ENCODE results near the gene SLC8A3. TPM values are rescaled to one million over a fixed set of nuclear protein-coding genes. Genes with fewer than 3 reads are reported as not detected.

Gene SLC8A3
- total and polyA plus RNA-seq, 8 donors: 0.44 to 24.9 (median 6.6) TPM

GRCh38 chr14:70020352-70021170 lies 168.2 kb downstream of the SLC8A3 start:
- H3K27ac ChIP-seq: no peak overlapping the region
- DNase-seq: no peak
- H3K4me3 ChIP-seq: no peak overlapping the region
- TF ChIP-seq, protein P1, sequence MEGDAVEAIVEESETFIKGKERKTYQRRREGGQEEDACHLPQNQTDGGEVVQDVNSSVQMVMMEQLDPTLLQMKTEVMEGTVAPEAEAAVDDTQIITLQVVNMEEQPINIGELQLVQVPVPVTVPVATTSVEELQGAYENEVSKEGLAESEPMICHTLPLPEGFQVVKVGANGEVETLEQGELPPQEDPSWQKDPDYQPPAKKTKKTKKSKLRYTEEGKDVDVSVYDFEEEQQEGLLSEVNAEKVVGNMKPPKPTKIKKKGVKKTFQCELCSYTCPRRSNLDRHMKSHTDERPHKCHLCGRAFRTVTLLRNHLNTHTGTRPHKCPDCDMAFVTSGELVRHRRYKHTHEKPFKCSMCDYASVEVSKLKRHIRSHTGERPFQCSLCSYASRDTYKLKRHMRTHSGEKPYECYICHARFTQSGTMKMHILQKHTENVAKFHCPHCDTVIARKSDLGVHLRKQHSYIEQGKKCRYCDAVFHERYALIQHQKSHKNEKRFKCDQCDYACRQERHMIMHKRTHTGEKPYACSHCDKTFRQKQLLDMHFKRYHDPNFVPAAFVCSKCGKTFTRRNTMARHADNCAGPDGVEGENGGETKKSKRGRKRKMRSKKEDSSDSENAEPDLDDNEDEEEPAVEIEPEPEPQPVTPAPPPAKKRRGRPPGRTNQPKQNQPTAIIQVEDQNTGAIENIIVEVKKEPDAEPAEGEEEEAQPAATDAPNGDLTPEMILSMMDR (IDR thresholded peaks at IDR 0.05): no peak
- peaks cover 0 to 19% of the 10 kb centered on the region in 2 donors for H3K4me1 ChIP-seq
- ATAC-seq: no peak
- intact Hi-C loops (cut with DNase I): loop anchor here in 1 of 2 donors (10.0 kb wide), 1 partner anchor 206 kb away; no protein-coding TSS in a partner anchor
- H3K36me3 ChIP-seq: no peaks in the 10 kb centered on the region
- peaks cover 0 to under 1% of the 10 kb centered on the region in 2 donors for H3K27me3 ChIP-seq
- no peaks in the 10 kb centered on the region for H3K9me3 ChIP-seq

DNA sequence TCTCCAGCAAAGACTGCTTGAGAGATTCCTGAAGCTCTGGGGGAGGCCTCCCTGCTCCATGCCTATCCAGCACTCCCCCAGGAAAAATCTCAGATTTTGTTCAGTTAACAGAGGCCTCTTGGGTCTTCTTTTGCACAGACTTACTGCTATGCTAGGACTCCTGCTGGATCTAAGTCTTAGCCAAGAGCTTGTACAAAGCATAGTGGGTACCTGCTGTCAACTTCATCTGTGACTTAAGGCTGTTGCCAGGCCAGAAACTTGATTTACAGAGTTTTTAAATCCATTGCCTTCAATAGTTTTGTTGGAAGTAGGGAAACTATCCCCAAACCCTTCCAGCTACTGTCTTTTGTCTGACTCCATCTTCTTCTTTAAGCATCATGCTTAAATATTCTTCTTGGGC lies 169.1 kb downstream of the SLC8A3 start:
- H3K9me3 ChIP-seq: no peaks in the 10 kb centered on the region
- H3K4me1 ChIP-seq: peaks cover 0 to 19% of the 10 kb centered on the region in 2 donors
- intact Hi-C loops (cut with DNase I): loop anchor here in 1 of 2 donors (10.0 kb wide), 1 partner anchor 205 kb away; no protein-coding TSS in a partner anchor
- TF ChIP-seq, protein P1 (IDR thresholded peaks at IDR 0.05): no peak
- no peaks in the 10 kb centered on the region for H3K36me3 ChIP-seq
- H3K27me3 ChIP-seq: peaks cover 0 to 6% of the 10 kb centered on the region in 2 donors
- DNase-seq (no peak), ATAC-seq (no peak)
- no peak overlapping the region for H3K4me3 ChIP-seq
- peak overlapping the region in 1 of 2 donors; percentile 53 for H3K27ac ChIP-seq

GRCh38 chr14:70018713-70019211 lies 170.0 kb downstream of the SLC8A3 start:
- TF ChIP-seq, protein P1 (IDR thresholded peaks at IDR 0.05): no peak
- Histone ChIP-seq H3K9me3 (no peaks in the 10 kb centered on the region), H3K4me3 (peak overlapping the region in 1 of 2 donors; percentile 19), H3K4me1 (peaks cover 0 to 19% of the 10 kb centered on the region in 2 donors), H3K27ac (peak overlapping the region in 1 of 2 donors; percentile 53), H3K36me3 (no peaks in the 10 kb centered on the region), H3K27me3 (peaks cover 0 to 6% of the 10 kb centered on the region in 2 donors)
- ATAC-seq (peak; percentile 83), DNase-seq (peak in 1 of 4 donors; percentile 58)
- intact Hi-C loops (cut with DNase I): no loop called here

- intact Hi-C loops (cut with DNase I): no loop called here
- H3K27me3 ChIP-seq: peaks cover 0 to 6% of the 10 kb centered on the region in 2 donors
- TF ChIP-seq, protein P1 (IDR thresholded peaks at IDR 0.05): no peak
- H3K4me3 ChIP-seq: no peak overlapping the region
- DNase-seq (no peak), ATAC-seq (peak; percentile 15)
- no peaks in the 10 kb centered on the region for H3K36me3 ChIP-seq
- H3K4me1 ChIP-seq: peaks cover 0 to 19% of the 10 kb centered on the region in 2 donors
- H3K27ac ChIP-seq: peak overlapping the region in 1 of 2 donors; percentile 53
- no peaks in the 10 kb centered on the region for H3K9me3 ChIP-seq
Observed at GRCh38 chr14:70018230-70018629, 170.5 kb downstream of the SLC8A3 start.
